GM19240 (cell line): ENCODE data around the gene ZSCAN10.

Source experiments
- DNase-seq: peaks from one replicate; pipeline ENCODE4 v3.0.0; 2011; ENCODE audit warnings: low spot score; ENCODE audit not compliant: insufficient read length

ZSCAN10 gene

DNA sequence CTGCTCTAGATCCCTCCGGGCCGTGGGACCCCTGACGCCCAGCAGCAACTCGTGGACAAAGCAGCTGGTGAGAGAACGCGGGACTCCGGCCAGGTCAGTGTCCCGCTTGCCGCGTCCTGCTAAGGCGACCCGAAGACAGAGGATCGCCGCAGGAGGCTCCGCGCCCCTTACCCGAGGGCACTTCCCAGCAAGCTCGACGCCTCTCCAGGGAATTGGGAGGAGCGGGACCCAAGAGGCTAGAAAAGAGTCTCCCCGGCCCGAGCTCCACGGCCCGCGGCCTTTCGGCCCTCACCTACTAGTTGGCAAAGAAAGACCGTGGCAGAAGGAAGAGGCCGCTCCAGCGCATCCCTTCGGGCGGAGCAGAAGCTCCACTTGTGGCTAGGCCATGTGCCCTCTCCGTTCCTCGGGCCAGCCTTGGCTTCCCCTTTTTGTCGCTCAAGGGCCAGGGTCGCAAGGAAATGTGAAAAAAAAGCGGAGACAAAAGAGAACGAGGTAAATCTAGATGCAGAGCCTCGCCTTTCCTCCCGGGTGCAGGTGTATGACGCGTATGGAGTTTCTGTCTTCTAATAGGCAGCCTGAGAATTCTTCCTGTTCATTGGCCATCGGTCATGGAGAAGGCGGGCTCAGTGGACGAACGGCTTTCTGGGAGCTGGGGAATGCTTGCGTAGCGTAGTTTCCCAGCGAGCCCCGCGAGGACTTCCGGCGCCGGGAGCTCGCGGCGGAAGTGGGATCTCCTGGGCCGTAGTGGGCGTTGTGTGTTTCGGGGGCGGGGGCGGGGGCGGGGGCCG is 35.4 kb upstream of the ZSCAN10 start, which contains the start of gene ZNF213:
Gene ZNF213, plus strand, starts transcription at position 692 of the 788 bp plus-strand sequence. CDS start 2,252 bp downstream, outside the sequence.
- DNase-seq: peak; percentile 98

DNA sequence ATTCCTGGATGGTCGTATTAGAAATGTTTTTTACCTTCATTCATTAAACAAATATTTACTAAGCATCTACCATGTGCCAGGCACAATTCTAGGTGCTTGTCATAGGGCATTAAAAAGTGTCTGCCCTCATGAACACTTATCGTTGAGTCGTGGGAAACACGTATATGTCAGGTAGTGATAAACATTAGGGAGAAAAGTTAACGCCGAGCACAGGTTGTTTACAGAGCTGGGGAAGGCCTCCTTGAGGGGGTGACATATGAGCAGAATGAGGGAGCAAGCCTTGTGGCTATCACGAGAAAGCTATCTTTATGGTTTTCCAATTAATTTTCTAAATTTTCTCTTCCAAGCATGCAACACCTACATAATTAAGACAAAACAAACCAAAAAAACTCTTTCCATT is 34.8 kb upstream of the ZSCAN10 start:
- no peak for DNase-seq

DNA sequence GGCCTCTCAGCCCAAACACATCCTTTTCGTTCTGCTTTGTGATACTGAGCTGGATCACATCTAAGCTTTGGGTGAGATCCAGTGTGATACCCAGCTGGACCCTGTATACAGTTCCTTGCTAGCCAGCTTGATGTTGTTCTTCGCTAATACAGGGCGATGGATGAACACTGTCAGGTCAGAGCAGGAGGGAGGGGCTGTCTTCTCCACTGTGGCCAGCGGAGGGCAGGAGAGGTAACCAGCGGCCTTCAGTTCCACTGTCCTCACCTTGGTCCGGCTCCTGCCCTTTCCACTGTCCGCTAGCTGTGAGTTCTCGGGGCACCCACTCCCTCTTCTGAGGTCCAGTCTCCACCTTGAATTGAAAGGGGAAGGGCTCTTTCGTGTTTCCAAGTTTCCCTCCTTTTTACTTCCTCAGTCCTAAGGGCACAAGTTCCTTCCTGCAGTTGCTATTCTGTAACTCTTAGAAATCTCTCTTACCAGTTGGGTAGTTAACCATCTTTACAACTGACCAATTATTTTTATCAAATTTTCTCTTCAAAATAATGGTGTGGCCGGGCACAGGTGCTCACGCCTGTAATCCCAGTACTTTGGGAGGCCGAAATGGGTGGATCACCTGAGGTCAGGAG is 32.8 kb upstream of the ZSCAN10 start:
- DNase-seq: no peak

DNA sequence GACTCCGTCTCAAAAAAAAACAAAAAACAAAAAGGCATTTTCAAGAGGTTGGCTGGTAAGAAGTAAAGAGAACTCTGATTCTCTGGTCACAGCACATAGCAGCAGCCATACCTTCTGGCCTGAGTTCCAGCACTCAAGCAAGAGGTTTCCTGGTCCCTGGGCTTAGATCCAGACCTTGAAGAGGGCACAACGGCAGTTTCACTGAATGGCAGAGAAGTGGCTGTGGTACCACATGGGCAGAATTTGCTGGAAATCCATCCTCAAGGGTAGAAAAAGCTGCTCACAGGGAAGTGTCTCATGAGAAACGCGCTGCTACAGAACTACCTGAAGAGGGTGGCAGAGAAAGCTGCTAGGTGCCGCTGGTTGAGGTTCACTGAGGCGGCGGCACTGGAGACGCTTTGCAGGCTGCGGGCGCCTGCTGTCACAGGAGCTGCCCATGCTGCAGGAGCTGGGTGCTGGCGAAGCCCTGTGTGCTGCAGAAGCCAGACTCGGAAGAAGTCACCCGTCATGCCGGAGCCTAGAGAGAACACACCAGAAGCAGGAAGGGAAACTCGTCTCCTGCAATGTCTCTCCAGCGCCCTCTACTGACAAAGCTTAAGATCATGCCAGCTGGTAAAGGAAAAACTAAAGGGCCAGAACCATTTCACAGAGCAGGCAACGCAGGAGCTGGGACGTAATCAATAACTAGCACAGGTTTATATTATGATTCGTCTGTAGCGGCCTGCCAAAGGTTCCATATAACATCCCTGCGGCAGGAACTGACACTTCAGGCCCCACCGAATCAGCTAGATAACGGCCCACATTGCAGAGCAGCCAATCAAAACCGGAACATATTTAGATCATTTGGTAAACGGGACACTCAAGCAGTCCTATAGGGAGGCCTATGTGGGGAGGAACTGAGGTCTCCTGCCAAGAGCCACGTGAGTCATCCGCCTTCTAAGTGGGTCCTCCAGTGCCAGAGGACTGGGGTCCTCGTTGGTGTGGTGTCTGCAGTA is 30.3 kb upstream of the ZSCAN10 start:
- DNase-seq: no peak

DNA sequence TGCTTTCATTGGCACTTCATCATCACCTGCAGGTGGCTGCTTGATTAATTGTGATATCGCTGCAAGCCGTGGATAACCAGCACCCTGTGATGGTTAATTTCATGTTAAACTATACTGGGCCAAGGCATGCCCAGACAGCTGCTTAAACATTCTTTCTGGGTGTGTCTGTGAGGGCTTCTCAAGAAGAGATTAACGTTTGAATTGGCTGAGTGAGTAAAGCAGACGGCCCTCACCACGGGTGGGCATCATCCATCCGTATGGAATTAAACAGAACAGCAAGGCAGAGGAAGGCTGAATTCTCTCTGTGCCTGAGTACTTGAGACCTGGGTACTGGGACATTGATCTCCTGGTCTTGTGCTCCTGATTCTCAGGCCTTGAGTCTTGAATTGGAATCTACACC is 28.7 kb upstream of the ZSCAN10 start:
- no peak for DNase-seq

DNA sequence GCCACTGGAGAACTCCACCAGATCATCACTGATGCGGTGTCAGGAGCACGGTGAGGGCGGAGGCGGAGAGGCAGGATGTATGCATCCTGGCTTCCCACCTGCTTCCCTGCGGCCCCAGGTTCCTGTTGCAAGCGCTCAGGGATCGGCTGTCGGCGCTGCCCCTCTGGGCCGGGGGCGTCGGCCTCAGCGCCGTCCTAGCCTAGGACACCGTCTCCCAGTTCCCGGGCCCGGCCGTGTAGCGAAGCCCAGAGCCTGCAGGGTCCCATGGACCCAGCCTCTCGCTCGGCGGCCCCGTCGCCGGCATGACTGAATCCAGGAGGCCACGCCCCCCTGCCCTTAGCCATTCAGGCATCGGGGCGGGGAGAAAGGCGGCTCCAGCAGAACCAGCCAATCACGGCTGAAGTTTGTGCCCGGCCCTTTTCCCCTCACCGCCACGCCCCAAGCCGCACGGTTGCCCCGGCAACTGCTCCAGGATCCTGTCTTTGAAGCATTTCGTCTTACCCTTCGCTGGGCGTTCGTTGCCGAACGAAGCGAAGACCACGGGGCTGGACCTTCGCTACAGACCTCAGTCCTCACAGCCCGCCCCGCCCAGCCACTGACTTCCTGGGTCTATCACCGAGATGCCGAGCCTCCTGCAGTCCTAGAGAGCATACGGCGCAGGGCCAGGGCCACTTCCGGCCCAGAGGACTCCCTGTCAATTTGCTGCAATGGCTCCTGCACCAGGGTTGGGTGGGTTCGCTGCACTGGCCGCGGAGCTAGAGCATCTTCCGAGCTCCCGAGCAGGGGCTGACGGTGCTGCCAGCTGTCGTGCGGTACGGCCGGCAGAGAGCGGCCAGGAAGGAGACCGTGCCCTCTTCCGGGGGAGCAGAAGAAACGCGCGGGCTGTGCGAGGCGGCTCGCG is 25.1 kb upstream of the ZSCAN10 start:
- peak; percentile 92 for DNase-seq

DNA sequence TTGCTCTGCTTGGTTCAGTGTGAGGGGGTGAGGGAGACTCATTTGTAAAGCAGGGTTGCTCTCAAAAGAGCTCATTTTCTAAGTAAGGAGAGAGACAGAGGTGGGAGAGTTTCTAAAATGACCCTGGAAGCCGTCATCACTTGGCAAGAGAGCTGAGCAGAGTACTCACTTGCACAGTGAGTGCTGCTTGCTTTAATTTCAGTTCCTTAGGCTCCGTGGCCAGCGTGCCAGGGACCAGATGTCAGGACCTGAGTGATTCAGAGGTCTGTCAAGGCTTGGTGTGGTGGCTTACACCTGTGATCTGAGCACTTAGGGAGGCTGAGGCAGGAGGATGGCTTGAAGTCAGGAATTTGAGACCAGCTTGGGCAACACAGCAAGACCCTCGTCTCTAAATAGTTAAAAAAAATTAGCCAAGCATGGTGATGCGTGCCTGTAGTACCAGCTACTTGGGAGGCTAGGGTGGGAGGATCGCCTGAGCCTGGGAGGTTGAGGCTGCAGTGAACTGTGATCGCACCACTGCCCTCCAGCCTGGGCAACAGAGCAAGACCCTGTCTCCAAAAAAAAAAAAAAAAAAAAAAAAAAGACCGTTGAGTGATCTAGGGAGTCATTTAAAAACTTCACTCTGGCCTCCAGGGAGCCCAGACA is 24.0 kb upstream of the ZSCAN10 start:
- no peak for DNase-seq

DNA sequence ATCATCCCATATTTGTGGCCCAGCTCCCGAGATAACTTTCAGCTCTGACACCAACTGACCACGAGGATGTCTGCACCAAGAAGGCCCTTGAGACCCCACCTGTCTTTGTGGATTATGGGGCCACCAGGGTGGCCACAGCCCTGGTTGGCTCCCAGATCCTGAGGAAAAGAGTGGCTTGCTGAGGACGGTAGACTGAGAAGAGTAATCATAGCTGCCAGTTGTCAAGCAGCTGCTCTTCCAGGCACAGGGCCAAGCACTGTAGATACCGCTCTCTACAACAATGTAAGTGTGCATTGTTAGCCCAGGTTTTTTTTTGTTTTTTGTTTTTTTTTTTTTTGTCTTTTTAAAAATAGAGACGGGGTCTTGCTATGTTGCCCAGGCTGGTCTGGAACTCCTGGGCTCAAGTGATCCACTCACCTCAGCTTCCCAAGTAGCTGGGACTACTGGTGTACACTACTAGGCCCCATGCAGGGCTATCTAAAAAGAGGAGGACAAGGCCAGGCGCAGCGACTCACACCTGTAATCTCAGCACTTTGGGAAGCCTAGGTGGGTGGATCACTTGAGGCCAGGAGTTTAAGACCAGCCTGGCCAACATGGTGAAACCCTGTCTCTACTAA is 22.9 kb upstream of the ZSCAN10 start:
- no peak for DNase-seq

DNA sequence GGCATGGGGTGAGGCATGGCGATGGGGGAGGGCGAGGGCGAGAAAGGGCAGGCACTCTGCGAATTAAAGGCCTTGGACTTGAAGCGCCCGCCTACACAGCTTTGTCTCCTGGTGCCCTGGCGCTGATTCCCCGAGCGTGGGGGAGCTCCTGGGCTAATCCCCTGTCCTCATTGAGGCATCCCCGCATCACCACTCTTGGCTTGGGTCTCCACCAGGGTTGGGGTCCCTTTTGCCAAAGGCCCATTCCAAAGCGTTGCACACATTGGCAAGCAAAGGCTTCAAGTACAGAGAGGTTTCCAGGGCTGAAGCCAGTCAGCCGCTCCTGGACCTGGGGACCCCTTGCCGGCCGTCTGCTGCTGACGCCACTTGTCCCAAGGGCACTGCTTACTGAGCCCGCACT is 21.3 kb upstream of the ZSCAN10 start:
- DNase-seq: no peak

DNA sequence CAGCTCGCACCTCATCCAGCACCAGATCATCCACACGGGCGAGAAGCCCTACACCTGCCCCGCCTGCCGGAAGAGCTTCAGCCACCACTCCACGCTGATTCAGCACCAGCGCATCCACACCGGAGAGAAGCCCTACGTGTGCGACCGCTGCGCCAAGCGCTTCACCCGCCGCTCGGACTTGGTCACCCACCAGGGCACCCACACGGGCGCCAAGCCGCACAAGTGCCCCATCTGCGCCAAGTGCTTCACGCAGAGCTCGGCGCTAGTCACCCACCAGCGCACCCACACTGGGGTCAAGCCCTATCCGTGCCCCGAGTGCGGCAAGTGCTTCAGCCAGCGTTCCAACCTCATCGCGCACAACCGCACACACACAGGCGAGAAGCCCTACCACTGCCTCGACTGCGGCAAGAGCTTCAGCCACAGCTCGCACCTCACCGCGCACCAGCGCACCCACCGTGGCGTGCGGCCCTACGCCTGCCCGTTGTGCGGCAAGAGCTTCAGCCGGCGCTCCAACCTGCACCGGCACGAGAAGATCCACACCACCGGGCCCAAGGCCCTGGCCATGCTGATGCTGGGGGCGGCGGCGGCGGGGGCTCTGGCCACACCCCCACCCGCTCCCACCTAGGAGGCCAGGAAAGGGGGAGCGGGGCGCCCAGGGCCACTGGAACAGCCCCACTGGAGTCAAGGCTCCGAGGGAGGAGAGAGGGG is 20.8 kb upstream of the ZSCAN10 start:
- no peak for DNase-seq

DNA sequence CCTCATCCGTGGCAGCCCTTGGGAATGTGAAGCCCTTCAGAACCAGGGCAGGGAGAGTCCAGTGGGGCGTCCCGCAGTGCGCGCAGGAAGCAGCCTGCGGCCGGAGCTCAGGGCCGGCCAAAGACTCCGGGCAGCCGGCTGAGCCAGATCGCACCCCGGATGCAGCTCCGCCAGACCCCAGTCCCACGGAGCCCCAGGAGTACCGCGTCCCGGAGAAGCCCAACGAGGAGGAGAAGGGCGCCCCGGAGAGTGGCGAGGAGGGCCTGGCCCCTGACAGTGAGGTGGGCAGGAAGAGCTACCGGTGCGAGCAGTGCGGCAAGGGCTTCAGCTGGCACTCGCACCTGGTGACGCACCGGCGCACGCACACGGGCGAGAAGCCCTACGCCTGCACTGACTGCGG is 20.2 kb upstream of the ZSCAN10 start:
- no peak for DNase-seq

DNA sequence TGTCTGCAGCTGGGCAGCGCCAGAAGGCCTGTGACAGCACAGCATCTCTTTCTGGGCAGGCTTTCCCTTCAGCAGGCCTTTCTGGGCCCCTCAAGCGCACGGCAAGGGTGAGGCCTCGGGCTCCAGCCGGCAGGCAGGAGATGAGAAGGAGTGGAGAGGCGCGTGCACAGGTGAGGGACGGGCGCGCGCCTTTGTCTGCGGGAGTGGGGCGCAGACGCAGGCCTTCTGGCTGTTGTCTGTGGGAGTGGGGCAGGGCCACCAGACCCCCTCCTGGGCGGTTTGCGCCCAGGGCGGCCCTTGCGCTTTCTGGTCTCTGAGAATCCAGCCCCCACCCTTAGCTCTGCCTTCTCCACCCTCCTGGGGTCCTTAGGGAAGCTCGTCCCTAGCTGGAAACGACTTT is 19.8 kb upstream of the ZSCAN10 start:
- DNase-seq: no peak

DNA sequence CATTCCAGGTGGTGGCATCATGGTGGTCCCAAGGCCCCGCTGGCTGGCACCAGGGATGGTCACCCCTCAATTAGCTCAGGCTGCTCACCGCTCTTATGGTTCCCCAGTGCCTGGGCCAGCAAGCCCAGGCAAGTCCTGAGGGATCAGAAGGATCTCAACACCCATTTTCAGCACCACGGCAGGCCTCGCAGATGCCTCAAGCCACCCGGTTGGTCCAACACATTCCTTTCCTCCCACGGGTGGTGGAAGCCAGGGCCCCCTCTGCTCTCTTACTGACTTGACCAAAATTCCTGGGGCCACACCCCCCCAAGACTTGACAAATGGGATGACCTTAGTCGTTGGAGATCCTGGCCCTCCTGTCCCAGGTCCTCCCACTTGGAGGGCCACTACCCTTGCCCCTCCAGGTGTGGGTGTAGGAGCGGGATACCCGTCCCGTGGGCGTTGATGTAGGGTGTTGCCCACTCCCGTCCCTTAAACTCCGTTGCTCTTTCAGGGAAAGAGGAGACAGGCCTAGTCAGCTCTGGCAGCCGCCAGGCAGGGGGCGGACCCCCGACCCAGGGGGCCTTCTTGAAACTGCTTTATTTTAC is 19.2 kb upstream of the ZSCAN10 start:
- DNase-seq: no peak

DNA sequence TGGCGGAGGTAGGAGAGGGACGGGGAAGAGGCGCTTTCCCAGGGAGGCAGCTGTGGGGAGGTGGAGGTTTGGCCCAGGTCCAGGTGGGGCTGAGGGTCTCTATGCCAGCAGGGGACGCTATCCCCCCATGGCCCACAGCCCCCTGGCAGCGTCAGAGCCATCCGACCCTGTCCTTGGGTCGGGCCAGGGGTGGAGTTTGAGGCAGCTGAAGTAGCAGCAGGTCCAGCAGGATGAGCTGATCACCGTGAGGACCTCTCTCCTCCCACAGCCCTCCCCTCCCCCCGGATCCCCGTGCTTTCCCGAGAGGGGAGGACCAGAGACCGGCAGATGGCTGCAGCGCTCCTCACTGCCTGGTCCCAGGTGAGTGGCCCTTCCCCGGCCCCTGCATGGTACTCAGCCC is 16.5 kb upstream of the ZSCAN10 start:
- DNase-seq: no peak

DNA sequence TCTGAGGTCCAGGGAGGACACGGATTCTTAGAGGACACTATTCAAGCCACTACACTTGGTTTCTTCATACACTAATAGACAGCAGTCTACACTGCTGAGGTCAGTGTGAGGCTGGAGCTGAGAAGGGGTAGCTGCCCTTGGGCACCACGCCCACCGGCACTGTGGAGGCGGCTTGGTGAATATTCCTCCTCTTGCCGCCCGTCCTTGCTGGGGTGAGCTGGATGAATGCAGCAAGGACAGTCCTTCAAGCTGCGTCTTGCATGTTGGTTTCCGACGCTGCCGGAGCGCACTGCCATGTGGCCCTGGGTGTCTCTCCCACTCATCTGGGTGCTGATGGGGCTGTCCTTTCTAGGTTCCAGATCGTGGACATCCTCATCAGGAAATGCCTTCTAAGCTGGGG is 15.9 kb upstream of the ZSCAN10 start:
- no peak for DNase-seq

DNA sequence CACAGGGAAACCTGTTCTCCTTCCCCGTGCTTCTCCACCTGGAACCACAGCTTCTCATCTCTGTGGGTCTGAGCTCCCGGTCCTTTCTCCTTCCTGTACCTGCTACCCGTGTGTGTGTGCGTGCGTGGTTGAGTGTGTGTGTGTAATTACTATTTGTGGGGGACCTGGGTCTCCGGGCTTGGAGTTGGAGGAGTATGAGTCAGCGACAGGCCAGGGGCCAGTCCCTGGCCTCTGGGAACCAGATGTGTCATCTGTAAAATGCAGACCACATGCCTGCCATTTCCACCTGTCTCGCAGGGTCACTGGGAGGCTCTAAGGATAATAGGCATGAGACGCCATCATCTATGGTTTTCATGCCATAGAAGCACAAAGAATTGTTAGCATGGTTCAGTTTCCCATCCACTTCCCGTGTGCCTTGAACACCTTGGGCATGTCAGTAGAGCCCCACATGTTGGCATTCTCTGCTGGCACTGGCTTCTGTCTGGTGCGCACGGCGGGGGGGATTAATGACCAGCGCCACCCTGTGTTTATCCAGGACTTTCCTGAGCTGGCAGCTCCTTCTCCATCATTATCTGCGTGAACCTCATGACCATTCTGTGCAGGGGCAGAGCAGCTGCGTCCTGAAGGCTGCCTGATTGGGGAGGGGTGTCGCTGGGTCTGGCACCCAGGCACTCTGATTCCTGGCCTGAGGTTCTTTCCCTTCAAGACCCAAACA is 14.8 kb upstream of the ZSCAN10 start:
- no peak for DNase-seq

DNA sequence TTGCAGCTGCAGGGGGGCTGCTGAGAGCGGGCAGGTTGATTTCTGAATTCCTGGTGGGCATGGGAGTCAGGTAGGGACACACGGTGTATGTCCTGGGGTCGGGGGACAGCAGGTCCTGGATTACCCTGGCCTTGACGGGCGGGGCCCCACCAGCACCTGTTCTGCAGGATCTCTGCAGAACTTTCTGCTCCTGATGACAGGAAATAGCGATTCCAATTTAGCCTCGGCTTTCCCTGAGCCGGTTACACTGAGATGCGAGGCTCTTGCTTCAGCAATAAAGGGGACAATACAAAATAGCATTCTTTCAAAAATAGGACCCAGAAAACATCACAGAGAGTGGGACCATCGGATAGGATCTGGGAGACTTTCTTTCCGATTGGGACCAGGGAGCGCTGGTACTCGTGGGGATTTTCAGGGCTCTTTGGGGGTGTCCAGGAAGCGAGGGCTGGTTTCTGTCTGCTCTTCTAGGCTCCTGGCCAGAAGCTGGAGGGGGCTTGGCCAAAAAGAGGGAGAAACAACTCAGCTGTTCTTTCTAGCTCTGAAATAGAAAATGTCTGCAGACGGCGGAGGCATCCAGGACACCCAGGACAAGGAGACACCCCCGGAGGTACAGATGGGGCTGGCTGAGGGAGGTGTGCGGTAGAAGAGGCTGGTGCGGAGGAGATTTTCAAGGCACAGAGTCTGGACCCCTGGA is 13.9 kb upstream of the ZSCAN10 start:
- no peak for DNase-seq
